GM21717 (cell line): Measurements from ENCODE around the gene HOOK2.

Source experiments
- ATAC-seq: cut with Tn5 transposase; IDR thresholded peaks from one replicate; pipeline ENCODE4 v1.9.1; 2021; ENCODE audit warnings: mild to moderate bottlenecking, moderate library complexity; ENCODE audit not compliant: unreplicated experiment

The HOOK2 gene

DNA sequence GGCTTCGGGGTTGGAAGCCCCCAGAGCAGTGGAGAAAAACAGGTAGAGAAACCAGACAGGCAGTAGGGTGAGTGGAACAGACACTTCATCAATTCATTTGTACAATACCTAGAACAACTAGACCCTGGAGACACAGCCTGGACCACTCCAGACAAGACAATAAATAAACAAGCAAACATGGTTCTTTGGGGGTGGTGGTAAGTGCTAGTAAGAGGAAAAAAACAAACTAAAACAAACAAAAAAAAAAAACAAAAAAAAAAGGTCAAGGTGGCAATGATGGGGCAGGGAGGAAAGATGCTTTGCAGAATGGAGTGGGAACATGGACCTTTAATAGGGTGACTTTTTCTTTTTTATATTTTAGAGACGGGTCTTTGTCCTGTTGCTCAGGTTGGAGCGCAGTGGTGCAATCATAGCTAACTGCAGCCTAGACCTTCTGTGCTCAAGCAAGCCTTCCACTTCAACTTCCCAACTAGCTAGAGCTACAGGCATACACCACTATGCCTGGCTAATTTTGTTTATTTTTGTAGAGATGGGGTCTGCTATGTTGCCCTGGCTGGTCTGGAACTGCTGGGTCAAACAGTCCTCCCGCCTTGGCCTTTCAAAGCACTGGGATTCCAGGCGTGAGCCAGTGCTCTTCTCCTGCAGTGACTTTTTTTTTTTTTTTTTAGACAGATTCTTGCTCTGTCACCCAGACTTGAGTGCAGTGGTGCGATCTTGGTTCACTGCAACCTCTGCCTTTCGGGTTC is 19.0 kb upstream of the HOOK2 start:
- ATAC-seq, result no peak

- ATAC-seq, result peak; percentile 15
These were observed 18.2 kb upstream of the HOOK2 start for GRCh38 chr19:12793290-12794195.

DNA sequence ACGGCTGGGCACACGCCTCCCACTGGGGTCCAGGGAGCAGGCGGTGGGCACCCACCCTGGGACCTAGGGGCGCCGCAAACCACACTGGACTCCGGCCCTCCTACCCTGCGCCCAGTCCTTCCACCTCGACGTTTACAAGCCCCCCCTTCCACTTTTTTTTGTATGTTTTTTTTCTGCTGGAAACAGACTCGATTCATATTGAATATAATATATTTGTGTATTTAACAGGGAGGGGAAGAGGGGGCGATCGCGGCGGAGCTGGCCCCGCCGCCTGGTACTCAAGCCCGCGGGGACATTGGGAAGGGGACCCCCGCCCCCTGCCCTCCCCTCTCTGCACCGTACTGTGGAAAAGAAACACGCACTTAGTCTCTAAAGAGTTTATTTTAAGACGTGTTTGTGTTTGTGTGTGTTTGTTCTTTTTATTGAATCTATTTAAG is 17.5 kb upstream of the HOOK2 start:
- no peak for ATAC-seq

DNA sequence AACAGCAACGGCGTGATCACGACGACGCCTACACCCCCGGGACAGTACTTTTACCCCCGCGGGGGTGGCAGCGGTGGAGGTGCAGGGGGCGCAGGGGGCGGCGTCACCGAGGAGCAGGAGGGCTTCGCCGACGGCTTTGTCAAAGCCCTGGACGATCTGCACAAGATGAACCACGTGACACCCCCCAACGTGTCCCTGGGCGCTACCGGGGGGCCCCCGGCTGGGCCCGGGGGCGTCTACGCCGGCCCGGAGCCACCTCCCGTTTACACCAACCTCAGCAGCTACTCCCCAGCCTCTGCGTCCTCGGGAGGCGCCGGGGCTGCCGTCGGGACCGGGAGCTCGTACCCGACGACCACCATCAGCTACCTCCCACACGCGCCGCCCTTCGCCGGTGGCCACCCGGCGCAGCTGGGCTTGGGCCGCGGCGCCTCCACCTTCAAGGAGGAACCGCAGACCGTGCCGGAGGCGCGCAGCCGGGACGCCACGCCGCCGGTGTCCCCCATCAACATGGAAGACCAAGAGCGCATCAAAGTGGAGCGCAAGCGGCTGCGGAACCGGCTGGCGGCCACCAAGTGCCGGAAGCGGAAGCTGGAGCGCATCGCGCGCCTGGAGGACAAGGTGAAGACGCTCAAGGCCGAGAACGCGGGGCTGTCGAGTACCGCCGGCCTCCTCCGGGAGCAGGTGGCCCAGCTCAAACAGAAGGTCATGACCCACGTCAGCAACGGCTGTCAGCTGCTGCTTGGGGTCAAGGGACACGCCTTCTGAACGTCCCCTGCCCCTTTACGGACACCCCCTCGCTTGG is 16.9 kb upstream of the HOOK2 start:
- no peak for ATAC-seq

DNA sequence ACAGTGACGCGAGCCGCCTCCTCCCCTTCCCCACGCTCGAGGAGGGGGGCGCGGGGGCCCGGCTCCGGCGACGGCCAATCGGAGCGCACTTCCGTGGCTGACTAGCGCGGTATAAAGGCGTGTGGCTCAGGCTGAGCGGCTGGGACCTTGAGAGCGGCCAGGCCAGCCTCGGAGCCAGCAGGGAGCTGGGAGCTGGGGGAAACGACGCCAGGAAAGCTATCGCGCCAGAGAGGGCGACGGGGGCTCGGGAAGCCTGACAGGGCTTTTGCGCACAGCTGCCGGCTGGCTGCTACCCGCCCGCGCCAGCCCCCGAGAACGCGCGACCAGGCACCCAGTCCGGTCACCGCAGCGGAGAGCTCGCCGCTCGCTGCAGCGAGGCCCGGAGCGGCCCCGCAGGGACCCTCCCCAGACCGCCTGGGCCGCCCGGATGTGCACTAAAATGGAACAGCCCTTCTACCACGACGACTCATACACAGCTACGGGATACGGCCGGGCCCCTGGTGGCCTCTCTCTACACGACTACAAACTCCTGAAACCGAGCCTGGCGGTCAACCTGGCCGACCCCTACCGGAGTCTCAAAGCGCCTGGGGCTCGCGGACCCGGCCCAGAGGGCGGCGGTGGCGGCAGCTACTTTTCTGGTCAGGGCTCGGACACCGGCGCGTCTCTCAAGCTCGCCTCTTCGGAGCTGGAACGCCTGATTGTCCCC is 16.1 kb upstream of the HOOK2 start, which contains the start of gene JUNB:
Gene JUNB, plus strand, starts transcription at position 142 of the 706 bp plus-strand sequence. Its CDS starts 286 bp downstream, at position 428.
- ATAC-seq, result no peak

- ATAC-seq, result no peak
These were observed 15.4 kb upstream of the HOOK2 start for GRCh38 chr19:12790628-12791344.

DNA sequence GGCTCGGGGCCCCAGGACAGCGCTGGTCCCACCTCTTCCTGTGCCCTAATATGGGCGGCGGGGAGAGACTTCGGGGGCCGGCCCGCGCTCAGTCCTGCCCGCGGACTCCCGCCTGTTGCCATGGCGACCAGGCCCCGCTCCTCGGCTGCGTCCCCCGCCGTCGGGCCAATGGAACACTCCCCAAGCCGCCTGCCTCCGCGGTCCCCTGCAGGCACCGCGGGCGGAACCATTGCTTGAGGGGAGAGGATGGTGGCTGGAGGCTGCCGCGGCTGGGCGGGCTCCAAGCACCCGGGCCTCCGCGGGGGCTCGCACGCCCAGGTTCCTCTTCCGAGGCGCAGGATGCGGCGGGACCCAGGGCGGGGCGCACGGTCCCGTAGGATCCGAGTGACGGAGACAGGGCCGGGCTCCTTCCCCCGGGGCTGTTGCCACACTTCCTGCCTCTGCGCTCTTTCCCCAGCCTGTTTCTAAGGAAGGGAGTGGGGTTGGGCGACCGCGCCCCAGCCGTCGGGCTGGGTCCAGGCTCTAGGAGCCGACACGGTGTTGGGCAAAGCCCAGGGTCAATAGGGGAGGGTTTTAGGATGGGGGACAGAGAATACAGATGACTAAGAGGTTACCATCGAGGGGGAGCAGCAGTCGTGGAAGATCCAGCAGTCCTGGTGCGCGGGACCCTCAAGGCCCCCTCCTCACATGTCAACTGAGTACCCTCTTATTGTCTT is 14.7 kb upstream of the HOOK2 start:
- peak; percentile 31 for ATAC-seq

DNA sequence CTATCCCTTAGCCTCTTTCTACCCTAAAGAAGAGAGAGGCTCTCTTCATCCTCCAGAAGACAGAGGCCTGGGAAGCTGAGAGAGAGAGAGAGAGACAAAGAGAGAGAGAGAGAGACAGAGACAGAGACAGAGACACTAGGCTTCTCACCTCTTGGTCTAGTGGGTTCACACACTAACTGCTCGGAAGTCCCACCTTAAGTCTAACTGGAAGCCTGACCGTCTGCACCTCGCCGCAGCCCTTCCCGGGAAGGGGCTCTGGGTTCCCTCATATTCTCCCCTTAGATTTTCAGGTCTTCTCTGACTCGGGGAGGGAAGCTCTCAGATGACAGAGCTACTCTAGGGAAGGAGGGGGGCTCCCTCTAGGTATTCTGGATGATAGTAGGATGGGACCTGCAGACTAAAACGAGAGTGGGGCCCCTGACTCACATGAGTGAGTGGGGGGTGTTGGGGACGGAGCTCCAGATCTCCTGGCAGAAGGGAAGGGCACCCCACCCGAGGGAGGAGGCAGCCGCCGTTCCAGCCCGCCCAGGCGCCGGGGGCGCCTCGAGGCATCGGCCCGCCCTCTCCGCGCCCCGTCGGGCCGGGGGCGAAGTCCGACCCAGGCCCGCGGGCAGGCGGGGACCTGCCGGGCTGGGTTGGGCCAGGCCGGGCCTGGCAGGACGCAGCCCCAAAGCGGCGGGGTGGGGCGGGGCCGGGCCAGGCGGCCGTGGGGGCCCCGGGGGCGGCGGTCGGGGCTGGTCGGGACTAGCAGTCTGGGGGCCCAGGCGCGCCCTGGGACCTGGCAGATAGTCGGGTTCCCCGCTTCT is 13.9 kb upstream of the HOOK2 start:
- ATAC-seq, result no peak

DNA sequence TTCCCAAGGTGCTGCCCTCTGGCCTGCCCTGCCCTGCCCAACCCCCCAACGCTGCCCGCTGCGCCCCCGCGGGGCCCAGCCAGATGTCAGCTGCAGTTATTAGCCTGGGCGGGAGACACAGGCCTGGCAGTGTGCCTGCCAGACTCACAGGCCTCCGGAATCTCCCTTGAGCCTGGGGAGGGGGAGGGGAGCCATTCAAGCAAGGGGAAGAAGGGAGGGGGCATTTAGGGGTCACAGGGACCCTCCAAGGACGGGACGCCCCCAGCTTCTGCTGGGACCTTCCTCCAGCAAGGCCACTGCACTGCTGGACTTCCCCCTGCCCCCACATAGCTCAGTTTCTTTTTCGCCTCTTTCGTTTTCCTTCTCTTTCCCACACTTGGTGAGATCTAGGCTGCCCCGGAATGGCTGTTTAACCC is 13.3 kb upstream of the HOOK2 start:
- ATAC-seq, result no peak

DNA sequence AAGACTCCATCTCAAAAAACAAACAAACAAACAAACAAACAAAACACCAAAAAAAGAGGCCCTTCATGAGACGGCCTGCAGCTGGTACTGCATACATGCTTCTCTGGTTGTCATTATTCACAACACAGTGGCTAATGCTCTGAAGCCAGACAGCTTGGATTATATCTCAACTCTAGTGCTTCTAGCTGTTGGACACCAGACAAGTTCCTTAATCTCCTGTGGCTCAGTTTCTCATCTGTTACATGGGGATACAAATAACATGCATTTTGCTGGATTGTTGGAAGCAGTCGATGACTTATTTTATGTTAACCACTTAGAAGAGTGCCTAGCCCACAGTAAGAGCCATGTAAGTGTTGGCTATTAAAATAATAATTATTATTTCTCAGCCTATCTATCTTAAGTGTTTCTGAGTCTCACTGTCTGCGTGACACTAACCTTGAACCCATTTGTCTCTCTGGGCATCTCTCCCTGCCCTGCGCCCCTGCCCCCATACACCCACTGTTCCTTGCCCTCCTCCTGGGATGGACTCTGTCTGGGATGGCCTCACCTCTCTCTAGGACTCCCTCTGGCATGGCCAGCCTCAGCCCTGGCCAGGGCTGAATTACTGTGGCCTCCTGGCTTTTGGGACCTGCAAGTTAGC is 12.8 kb upstream of the HOOK2 start:
- no peak for ATAC-seq

- no peak for ATAC-seq
These were observed 12.1 kb upstream of the HOOK2 start for GRCh38 chr19:12787458-12787857.

GRCh38 chr19:12786952-12787351 is 11.6 kb upstream of the HOOK2 start:
- ATAC-seq, result no peak

GRCh38 chr19:12786141-12786870 is 11.0 kb upstream of the HOOK2 start:
- ATAC-seq, result no peak

DNA sequence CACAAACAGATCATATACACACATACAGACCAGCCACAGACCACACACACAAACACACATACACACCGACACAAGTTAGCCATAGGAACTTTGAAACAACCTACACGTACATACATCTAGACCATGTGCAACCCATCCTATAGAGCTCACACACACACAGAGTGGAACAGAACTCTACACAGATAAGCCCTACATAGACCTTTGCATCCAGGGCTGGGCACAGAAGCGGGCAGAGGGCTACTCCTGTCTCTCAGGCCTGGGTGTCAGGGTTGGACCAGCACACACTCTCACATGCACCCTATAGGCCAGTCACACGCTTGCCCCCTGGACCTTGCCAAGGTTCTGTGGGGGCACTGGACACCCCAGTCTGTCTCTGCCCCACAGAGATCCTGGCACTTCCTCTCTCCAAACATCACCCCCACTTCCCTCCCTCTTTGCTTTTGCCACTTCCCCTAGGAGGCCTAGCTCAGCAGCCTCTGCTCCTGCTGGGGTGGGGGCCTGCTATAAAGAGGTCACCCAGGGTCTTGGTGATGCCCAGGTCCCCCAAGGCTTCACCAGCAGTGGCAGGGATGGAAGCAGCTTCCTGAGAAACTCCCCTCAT is 10.2 kb upstream of the HOOK2 start:
- no peak for ATAC-seq

- ATAC-seq, result no peak
These were observed 9.6 kb upstream of the HOOK2 start for GRCh38 chr19:12784871-12785430.

GRCh38 chr19:12784394-12784870 is 9.1 kb upstream of the HOOK2 start:
- ATAC-seq, result no peak
